Left hindlimb (tissue), 1 donor: ENCODE results near the gene ZCCHC24.

Source experiments
- DNase-seq: peaks from one replicate; pipeline ENCODE4 v3.0.0-alpha.2; 2018

The ZCCHC24 gene

DNA sequence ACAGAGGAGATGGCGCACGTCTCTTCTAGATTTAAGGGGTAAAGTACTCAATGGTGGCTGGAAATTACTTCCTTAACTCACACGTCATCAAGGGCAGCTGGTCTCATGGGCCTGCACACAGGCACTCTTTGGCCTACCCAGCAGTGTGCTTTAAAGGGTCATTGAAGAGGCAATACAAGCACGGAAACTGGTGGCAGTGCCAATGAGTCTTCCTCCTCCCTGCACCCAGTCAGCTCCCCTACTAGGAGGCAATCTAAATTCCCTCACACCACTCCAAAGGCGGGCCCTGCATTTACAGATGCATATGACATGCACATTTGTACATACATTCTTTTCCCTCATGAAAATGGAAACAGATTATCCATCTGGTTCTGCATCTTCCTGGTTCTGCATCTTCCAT lies 50.8 kb downstream of the ZCCHC24 start:
- peak; percentile 19 for DNase-seq

DNA sequence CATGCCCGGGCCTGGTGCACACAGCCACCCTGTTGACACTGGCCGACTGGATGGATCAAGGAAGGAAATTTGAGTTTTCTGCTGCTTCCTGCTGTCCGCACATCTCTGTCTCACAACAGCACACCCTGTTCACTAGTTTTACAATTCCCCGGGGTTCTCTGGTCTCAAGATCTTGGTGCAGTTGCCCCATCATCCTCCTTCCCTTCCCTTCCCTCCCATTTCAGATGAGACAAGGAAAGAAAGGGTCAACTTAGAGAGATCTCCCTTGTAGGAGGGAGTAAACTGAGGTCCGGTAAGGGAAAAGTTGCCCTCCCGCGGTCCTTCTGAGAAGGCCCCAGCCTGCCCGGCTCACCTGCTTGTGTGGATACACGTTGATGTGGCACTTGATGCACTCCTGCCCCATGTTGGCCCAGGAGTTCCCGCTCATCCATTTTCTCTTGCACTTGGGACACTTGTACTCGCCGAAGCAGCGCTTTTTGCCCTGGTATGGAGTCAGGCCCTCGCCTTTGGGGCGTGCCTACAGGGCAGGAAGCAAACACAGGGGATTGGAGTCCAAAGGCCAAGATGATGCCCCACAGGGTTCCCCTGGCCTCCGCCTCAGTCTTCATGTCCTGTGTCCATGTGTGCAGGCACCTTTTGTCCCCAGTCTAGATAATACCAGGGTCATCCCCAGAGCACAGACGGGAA lies 51.4 kb downstream of the ZCCHC24 start:
- peak; percentile 15 for DNase-seq

DNA sequence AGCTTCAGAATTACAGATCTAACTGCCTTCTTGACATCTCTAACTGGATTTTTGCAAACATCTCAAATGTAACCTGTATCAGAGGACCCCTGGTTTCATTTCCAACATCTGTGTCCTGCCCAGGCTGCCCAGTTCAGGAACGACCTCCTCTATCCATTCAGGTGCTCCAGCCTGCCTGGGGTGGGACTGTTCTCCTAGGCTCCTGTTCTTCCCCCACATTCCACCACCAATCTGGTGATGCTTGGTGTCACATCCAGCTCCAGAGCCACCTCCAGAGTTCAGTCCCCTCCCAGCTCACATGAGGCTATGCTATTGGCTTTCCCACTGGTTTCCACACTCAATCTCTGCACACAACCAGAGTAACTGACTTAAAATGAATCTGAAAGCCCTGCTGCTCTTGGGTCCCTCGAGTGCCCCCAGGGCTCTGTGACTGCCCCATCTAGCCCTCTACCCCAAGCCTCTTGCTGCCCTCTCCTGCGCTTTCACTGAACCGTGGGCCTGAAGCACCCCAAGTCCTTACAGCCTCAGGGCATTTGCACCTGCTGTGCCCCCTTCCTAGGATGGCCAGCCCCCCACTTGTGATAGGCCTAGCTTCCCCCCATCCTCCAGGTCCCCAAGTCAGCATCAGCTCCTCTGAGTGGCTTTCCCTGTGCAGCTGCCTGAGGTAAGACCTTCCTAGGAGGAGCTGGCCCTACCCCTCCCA lies 52.1 kb downstream of the ZCCHC24 start:
- peak; percentile 27 for DNase-seq

DNA sequence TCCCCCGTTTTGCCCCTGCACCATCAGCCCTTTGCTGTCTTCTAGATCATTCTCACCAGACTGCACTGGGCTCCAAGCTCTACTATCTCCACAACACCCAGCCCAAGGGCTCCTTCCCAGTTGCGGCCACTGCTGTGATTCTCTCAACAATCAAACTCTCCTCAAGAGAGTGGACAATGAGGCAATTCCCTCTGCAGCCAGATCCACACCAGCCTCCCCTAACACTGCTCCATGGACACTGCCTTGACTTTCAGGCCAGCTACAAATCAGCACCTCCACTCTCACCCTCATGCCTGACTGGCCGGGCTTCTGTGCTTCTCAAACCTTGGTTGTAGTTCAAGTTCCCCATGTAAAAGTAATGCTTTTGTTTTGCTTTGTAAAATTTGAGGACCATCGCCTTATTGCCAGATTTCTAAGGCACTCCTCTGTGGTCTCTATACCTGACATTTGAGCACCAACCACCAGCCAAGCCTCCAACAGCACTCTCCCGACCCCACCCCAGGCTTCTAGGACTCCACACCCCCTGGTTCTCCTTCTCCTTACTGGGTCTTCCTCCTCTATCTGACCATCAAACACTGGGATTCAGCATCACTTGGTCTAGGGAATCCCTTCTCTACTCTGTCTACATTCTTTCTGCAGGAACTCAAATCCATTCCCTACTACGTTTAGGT lies 52.8 kb downstream of the ZCCHC24 start:
- DNase-seq: peak; percentile 8

DNA sequence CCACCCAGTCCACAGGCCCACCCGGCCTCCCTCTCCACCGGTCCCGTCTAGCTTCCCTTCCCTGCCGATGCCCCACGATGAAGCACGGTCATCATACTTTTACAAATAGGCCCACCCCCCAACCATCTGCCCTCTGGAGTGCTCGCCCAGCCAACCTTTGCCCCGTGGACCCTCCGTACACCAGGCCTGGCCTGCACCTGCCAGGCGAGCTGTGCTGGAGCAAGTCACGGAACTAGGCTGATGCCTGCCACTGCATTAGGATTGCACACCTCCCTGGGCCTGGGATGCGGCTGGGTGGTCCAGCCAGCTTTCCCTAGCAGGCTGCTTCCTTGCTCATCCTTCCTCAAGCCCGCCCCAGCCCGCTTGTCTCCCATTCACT lies 53.4 kb downstream of the ZCCHC24 start:
- peak; percentile 24 for DNase-seq

DNA sequence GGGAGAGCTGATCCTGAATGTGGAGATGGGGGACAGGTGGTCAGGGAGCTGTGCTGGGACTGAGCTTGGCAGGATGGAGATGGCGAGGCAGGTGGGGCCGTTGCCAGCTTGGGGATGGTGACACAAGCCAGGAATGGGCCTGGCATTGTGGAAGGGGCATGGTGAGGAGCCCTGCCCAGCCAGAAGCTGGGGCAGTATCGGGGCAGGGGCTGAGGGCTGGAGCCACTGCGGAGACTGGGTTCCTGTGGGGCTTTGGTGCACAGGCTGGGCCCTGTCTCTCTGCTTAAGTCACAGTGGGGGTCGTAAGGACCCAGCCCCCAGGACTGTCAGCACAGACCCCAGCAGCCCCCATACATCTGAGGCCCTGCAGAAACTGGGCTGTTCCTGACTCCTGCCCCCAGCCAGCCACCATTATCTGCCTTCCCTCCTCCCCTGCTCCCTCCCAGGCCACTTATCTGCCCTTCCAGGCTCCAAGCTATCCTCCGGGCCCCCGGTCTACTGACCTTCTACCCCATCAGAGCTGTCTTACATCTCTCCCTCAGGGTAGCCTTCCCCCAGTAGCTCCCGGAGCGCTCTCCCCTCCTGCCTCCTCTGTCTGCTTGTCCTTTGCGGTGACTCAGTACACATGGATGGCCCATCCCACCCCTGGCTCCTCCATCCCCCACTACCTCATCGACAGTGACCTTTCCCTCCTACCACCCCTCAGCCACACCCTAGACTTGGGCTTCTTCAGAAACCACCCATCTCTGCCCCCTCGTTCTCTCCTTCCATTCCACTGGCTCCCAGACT lies 54.0 kb downstream of the ZCCHC24 start:
- peak; percentile 25 for DNase-seq

DNA sequence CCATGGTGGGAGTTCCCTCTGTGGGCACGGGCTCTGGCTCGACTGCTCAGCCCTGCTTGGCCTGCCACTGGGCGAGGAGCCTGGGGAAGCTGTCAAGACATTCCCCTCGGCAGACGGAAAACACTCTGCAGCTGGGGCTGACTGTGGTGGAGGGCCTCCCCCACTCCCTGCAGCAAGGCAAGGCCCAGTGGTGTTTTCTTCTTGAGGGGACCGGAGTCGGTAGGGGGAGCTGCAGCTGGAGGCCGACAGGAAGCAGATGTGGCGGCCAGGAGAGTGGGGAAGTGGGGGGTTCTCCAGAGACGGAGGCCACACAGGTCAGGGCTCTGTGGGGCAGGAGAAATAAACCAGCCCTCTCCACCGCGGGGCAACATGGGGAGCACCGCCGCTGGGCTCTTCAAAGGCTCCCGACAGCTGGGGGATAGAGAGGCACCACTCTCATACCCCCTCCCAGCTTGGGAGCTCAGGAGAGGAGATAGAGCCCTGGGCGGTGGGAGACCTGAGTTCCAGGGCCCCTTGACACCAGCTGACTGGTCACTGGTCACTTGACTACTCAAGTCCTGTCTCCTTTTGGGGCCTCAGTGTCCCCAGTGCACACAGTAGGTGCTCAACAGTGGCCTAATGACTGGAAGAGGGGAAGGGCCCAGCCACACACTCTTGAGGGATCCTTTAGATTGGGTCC lies 54.7 kb downstream of the ZCCHC24 start:
- peak; percentile 48 for DNase-seq

DNA sequence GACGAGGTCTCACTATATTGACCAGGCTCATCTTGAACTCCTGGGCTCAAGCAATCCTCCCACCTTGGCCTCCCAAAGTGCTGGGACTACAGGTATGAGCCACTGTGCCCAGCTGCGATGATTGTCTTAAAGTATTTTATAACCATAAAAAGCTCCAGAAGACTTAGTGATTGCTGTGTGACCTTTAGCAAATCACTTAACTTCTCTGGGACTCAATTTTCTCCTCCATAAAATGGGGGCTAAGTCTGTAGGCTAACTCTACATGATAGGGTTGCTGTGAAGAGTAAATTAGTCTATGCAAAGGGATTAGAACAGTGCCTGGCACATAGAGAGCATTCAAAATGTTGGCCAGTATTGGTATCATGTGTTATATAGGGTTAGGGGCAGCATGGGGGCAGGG lies 55.4 kb downstream of the ZCCHC24 start:
- no peak for DNase-seq

DNA sequence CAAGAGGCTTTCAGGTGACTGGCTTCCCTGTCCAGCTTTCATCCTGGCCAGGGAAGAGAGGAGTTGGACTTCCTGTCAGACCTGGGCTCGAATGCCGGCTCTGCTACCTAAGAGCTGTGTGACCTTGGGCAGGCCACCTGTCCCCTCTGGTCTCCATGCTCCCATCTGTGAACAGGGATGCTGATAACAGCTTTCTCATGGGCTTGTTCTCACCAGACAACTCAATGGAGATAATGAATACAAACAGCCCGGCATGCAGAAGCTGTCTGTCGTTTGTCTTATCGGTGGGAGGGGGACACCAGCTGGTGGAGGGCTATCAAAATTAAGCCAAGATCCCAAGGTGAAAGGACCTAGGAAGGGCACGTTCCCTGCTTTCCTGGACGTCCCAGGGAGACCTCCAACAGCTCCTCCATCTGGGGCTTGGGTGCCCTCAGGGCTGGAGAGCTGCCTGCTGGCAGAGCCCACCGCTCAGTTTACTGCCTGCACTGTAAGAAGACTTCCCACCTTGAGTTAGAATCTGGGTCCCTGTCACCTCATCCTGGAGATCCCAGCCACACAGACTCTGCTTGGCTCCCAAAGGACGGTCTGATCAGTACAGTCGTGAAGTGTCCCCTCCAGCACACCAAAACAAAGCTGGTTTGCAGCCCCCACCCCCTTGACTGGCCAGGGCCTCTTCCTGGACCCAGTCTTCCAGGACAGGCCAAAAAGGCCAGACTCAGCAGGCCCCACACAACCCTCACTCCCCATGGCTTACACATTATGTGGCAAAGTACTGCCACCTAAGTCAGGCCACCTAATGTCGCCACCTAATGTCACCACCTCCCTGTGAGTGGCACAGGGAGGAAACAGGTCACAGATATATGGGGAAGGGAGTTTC lies 57.2 kb downstream of the ZCCHC24 start:
- peak; percentile 25 for DNase-seq

DNA sequence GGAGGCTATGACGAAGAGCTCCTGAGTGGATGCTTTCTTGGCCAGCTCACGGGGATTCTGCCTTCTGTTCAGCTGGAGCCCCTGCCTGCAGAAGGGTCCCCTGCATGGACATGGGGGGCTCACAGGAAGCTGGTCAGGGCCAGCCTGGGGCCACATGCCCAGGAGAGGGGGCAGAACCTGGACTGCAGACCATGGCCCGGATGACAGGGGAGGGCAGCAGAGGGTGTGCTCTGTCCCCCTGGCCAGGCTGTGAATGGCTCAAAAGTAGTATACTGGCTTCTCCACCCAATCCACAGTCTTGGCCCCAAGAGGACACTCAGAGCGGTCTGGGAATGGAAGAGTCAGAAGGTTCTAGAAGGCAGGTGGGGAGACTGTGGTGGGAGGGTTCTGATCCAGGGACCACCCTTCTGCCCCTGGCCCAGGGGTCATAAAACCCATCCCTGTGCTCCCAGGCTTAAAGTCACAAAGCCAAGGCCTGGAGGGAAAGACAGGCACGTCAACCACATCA lies 57.9 kb downstream of the ZCCHC24 start:
- DNase-seq: peak; percentile 10

DNA sequence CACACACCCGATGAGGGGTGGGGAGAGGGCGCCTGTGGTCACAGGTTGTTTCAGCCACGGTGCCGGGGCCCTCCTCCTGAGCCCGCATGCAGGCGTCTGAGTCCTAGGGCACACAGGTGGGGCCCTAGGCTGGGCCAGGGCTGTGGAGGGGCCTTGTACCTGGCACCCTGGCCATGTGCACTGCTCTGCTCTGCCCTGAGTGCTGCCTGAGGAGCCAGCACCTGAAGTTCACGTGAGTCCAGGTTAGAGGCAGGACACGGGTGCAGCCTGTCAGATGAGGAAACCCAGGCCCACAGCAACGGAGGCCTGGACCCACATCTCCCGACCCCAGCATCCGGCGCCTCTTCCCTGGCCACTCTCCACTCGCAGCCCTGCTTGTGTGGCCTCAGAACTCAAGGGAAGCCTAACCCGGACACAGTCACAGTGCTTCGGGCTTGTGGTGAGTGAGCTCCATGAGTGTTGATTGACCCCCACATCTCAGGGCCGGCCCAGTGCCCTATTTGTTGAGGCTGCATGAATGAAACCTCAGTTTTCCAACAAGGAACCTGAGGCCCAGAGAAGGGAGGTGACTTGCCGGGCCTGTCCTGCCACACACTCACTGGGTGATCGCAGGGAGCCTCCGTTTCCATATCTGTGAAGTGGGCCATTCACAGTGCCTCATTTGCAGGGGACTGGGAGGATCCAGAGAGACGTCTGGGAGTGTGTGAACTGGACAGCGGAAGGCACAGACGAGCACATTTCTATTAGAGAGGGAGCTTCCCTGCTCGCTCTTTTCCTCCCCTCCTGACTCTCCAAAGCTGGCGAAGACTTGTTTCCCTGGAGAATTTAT lies 58.6 kb downstream of the ZCCHC24 start:
- DNase-seq: peak; percentile 16

DNA sequence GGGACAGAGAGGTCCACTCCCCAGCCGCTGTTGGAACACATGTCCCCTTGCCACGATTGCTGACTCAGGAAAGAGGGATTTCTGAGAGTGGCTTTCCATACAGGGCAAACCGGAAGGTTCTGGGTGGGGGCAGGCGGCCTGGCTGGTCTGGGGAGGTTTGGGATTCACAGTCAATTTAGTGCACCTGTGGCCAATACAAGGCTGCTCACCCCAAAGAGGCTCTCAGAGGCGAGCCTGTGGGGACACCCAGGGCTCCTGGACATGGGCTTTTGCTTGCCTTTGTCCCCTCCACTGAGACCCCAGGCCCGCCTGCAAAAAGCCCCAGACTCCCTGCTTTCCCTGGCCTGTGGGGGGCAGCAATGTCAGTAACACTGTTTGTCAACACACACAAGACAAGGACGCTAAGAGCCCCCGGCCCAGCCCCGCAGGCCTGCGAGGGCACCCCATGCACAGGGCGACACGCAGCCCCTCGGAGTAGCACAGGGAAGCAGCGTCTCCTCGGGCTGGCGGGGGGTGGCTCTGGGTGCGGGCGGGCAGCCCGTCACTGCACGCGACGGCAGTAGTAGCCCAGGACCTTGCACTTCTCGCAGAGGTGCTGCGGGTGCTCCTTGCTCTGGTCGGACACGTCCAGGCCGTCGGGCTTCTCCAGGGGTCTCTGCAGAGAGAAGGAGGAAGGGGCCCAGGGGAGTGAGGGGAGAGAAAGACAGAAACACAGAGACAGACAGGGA lies 59.5 kb downstream of the ZCCHC24 start:
- peak; percentile 33 for DNase-seq

DNA sequence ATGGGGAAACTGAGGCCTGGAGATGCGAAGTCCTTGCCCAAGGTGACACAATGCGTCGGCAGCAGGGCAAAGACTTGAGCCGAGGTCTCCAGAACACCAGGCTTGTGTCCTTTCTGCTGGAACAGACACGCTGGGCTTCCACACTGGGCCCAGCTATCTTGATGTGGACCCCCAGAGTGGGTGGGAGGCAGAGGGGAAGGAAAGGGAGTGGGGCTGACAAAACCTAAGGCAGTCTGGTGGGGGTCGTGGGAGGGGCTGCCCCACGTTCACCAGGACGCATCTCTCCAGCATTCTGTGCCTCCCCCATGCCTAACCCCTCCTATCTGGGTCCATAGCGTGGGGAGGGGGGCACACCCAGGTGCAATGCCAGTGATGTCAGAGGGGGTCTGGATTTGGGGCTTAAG lies 60.0 kb downstream of the ZCCHC24 start:
- DNase-seq: peak; percentile 15

DNA sequence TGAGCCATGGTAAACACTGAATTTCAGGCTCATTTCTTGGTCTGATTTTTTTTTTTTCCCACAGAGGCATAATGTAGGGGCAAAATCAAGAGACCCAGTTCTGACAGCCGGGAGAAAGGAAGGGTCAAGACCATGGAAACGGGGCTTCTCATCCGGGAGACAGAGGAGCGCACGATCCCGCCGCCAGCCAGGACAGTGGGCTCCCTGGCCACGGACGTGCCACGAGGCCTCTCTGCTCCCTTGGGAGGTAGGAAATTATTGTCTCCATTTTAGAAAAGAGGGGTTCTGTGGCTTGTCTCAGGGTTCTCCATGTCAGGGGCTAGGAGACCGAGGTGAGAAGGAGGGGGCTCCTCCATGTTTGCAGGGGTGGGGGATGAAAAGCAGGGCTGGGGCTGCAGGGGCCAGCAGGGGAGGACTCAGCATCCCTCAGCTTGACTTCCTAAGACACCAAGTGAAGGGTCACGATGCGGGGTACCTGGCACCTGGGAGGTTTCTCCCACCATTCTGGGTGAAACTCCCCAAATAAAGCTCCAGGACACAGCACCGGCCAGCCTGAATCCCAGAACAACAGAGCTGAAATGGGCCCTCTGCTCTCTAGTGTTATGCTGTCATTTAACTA lies 60.5 kb downstream of the ZCCHC24 start:
- peak; percentile 26 for DNase-seq

DNA sequence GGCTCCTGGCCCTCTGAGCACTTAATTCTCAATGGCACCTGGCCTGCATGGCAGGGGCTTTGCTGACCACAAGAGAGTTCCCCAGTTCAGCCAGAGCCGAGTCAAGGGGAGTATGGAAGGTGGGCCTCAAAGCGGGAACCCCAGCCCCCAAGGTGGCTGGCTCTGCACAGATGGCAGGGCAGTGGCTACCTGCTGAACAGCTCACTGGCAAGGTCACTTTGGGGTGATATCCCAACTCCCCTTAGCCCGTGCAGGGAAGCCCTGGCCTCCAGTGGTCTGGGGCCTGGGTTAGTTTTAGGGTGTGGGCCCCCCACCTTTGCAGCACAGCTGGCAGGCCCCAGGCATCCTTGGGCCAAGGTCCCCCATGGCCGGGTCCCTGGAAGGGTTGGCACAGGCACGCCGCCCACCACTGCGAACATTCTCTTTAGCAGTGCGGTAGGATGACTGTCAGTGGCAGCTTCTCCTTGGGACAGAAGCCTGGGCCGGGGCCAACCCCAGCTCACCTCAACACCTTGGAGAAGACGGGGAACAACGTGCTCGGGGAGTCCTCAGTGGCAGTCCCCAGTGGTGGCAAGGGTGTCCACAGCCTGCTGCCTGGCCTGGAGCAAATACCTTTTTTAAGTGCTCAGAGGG lies 61.3 kb downstream of the ZCCHC24 start:
- DNase-seq: peak; percentile 22

DNA sequence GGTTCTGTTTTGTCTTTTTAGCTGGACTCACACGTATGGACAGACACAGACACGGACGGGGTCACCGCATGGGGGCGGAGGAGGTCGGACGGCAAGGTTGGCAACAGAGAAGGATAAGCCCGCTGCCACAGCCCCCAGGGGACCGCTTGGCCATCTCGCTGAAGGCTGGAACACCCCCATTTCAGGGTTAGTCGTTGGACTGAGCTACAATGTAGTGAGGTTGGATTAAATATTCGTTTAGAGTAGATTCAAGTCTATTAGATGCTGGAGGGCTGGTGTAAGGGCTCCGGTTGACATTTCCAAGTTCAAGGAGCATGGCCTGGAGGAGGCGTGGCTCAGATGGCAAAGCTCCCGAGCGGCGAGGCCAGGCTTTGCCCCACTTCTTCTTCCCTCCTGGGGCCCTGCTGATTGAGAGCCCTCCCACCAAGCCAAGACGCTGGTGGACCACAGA lies 62.9 kb downstream of the ZCCHC24 start:
- DNase-seq: peak; percentile 36

DNA sequence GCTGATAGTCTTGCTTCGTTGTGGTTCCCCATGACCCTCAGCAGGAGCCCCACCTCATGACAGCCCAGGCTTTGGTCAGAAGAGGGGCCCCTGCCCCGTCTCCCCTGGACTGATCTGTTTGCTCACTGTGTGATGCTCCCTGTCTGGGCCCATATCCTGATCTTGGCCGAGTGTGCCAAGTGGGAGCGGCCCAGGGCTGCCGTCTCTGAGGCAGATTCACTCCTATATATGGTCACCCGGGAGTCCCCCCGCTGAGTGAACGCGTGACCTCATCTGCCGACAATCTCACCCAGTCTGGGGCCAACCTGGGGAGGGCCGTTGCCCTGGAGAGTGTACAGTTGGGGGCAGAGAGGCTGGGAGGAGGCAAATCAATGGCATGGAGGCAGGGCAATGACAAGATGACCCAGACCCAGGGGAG lies 63.6 kb downstream of the ZCCHC24 start:
- DNase-seq: peak; percentile 62

DNA sequence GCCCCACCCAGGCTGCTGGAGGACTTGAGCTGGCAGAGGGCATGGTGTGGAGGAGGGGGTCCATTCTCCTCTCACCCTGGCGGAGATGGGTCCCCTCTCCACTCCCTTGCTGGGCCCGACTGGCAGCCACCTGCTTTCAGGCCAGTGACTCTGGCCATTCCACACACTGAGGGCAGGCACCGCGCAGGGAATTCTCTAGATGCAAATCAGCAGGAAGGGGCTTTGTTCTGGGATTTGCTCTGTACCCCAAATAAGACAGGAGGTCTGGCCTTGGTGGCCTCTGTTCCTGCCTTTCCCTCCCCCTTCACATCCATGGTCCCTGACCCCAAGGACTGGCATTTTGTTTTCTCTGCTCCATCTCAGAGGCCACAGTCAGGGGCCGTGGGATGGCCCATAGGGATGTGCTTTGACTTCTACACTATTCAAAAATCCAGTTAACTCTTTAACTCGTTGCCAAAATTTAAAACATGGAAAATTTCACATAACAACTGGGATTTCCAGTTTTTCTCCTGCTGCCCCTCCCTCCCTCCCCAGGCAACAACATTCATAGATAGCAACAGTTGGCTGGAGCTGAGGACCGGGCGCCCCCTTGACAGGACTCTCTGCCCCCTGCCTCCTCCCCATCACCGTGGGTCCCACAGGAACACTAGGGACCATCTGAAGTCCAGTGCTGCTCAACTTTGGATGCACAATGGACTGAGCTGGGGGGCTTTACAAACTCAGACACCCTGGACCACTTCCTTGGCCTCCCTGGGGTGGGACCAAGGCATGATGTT lies 64.3 kb downstream of the ZCCHC24 start:
- peak; percentile 40 for DNase-seq
